ENCODE measurements around the gene CCDC85C.
A peak's percentile ranks its signal among the peaks of the same experiment; 100 is the strongest.

CCDC85C gene

GRCh38 chr14:99576761-99577705 lies 27.0 kb downstream of the CCDC85C start:
- H3K36me3 ChIP-seq (ENCODE audit: insufficient read depth, low read length), result no peaks in the 10 kb centered on the region
- no peak overlapping the region for H3K9ac ChIP-seq (ENCODE audit: insufficient read length)
- no peaks in the 10 kb centered on the region for H3K9me3 ChIP-seq (ENCODE audit: low read depth, low read length)
- TF ChIP-seq POLR2AphosphoS5 (IDR thresholded peaks at IDR 0.05; ENCODE audit: borderline replicate concordance, low read depth, low read length), result no peak
- TF ChIP-seq FOXP2 (optimal IDR thresholded peaks at IDR 0.05; ENCODE audit: control extremely low read depth, extremely low read length, insufficient read depth), result no peak
- no peak for TF ChIP-seq EZH2 (IDR thresholded peaks at IDR 0.05)
- H3K27ac ChIP-seq, result no peak overlapping the region
- no peak for DNase-seq (ENCODE audit: low read depth, low spot score)
- no peak overlapping the region for H3K4me3 ChIP-seq

- TF ChIP-seq POLR2AphosphoS5 (IDR thresholded peaks at IDR 0.05; ENCODE audit: borderline replicate concordance, low read depth, low read length) (no peak), EZH2 (IDR thresholded peaks at IDR 0.05) (no peak), FOXP2 (optimal IDR thresholded peaks at IDR 0.05; ENCODE audit: control extremely low read depth, extremely low read length, insufficient read depth) (no peak)
- DNase-seq (ENCODE audit: low read depth, low spot score), result no peak
- no peaks in the 10 kb centered on the region for H3K36me3 ChIP-seq (ENCODE audit: insufficient read depth, low read length)
- H3K27ac ChIP-seq, result no peak overlapping the region
- no peak overlapping the region for H3K4me3 ChIP-seq
- no peak overlapping the region for H3K9ac ChIP-seq (ENCODE audit: insufficient read length)
- no peaks in the 10 kb centered on the region for H3K9me3 ChIP-seq (ENCODE audit: low read depth, low read length)
These were observed 27.7 kb downstream of the CCDC85C start for GRCh38 chr14:99576304-99576703.

DNA sequence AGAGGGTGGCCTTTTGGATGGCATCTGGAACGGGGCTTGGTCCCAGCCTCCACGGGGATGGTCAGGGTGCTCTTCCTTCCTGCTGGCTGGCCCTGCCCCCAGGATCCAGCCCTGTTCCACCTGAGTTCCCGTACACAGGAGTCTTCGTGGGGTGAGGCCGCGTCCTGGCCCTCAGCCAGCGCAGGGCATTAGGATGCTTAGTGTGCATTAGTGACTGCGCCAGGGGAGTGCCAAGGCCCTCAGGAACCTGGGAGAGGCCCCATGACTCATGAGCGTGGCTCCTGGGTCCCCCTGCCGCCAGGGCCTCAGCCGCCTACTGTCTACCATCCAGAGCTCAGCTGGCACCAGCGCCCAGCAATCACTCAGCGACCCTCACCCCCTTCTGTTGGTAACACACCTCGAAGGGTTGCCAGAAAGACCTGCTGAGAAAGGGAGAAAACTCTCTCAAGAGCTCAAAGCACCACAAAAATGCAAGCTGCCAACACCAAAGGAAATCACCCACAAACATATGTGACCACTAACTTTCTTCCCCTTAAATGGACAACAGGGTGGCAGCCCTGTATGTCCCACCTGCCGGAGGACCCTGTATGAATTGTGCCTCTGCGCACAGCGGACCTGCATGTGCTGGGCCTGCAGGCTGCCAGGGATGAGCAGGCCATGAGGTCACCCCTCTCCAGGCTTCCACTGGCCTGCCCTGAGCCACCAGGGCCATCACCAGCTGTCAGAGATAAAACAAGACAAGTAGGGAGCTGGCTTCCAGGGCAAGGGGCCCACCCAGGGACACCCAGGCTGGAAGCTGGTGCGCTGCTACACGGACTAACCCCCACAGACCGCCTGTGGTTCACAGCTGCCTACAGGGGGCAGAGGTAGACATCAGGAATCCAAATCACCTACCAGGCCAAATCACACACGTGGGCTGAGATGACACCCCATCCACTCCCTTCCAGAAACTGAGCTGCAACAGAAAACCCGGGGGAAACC lies 28.7 kb downstream of the CCDC85C start:
- Histone ChIP-seq H3K4me3 (peak overlapping the region; percentile 51), H3K9me3 (ENCODE audit: low read depth, low read length) (no peaks in the 10 kb centered on the region), H3K36me3 (ENCODE audit: insufficient read depth, low read length) (no peaks in the 10 kb centered on the region), H3K9ac (ENCODE audit: insufficient read length) (no peak overlapping the region), H3K27ac (peak overlapping the region; percentile 75)
- no peak for TF ChIP-seq POLR2AphosphoS5 (IDR thresholded peaks at IDR 0.05; ENCODE audit: borderline replicate concordance, low read depth, low read length)
- TF ChIP-seq FOXP2 (optimal IDR thresholded peaks at IDR 0.05; ENCODE audit: control extremely low read depth, extremely low read length, insufficient read depth), result no peak
- no peak for TF ChIP-seq EZH2 (IDR thresholded peaks at IDR 0.05)
- no peak for DNase-seq (ENCODE audit: low read depth, low spot score)

GRCh38 chr14:99574099-99574880 lies 29.7 kb downstream of the CCDC85C start:
- Histone ChIP-seq H3K9ac (ENCODE audit: insufficient read length) (no peak overlapping the region), H3K9me3 (ENCODE audit: low read depth, low read length) (no peaks in the 10 kb centered on the region), H3K4me3 (peak overlapping the region; percentile 51), H3K27ac (peak overlapping the region; percentile 75), H3K36me3 (ENCODE audit: insufficient read depth, low read length) (no peaks in the 10 kb centered on the region)
- TF ChIP-seq POLR2AphosphoS5 (IDR thresholded peaks at IDR 0.05; ENCODE audit: borderline replicate concordance, low read depth, low read length), result no peak; the same call in 1 of the 2 replicates
- no peak for TF ChIP-seq EZH2 (IDR thresholded peaks at IDR 0.05)
- TF ChIP-seq FOXP2 (optimal IDR thresholded peaks at IDR 0.05; ENCODE audit: control extremely low read depth, extremely low read length, insufficient read depth), result peak; percentile 6
- peak; percentile 55 for DNase-seq (ENCODE audit: low read depth, low spot score)

DNA sequence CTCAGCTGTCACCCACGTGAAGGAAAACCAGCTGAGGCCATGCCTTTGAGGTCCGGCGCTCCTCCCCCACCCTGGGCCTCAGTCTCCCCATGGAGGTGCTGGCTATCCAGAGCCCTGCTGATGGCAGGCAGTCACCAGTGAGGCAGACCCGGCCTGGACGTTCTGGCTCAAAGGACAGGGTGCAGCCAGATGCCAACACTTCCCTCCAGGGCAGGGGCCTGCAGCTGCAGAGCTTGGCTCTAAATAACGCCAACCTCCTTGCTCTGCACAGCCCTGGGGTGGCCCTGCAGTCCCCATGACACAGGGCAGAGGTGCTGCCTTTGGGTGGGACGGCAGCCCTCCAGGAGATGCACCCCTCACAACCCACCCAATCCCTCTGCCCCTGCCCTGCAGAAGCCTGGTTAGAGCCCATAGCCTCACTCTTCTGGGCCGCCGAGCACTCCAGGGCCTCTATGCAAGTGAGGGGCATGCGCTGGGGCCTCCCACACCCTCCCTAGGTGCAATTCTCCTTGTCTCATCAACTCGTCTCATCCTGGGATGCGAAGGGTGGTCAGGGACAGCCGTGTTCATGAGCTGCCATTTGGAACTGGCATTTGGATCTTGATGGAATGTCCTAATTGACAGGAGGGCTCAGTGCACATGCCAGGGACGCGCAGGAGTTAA lies 30.4 kb downstream of the CCDC85C start:
- DNase-seq (ENCODE audit: low read depth, low spot score), result no peak
- Histone ChIP-seq H3K4me3 (no peak overlapping the region; the same call in 1 of the 2 replicates), H3K36me3 (ENCODE audit: insufficient read depth, low read length) (no peaks in the 10 kb centered on the region), H3K9ac (ENCODE audit: insufficient read length) (no peak overlapping the region), H3K9me3 (ENCODE audit: low read depth, low read length) (no peaks in the 10 kb centered on the region), H3K27ac (peak overlapping the region; percentile 75)
- no peak for TF ChIP-seq EZH2 (IDR thresholded peaks at IDR 0.05)
- TF ChIP-seq POLR2AphosphoS5 (IDR thresholded peaks at IDR 0.05; ENCODE audit: borderline replicate concordance, low read depth, low read length), result no peak
- no peak for TF ChIP-seq FOXP2 (optimal IDR thresholded peaks at IDR 0.05; ENCODE audit: control extremely low read depth, extremely low read length, insufficient read depth)

DNA sequence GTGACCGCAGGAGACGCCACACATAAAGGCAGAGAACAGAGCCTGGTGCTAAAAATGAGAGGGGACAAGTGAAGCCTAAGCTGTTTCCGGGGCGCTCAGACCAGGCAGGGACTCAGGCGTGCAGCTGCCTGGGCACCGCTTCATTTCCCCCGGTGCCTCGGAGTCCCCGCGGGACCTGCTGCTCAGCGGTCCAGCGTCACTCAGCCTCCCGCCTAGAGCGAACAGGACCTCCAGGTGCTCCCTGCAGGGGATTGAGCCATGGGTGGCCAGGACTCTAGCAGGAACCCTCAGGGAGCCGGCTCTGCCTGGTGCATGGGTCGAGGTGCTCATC lies 31.0 kb downstream of the CCDC85C start:
- Histone ChIP-seq H3K27ac (peak overlapping the region; percentile 65), H3K36me3 (ENCODE audit: insufficient read depth, low read length) (no peaks in the 10 kb centered on the region), H3K9me3 (ENCODE audit: low read depth, low read length) (no peaks in the 10 kb centered on the region), H3K9ac (ENCODE audit: insufficient read length) (no peak overlapping the region), H3K4me3 (no peak overlapping the region)
- TF ChIP-seq FOXP2 (optimal IDR thresholded peaks at IDR 0.05; ENCODE audit: control extremely low read depth, extremely low read length, insufficient read depth) (no peak), EZH2 (IDR thresholded peaks at IDR 0.05) (no peak), POLR2AphosphoS5 (IDR thresholded peaks at IDR 0.05; ENCODE audit: borderline replicate concordance, low read depth, low read length) (no peak)
- DNase-seq (ENCODE audit: low read depth, low spot score), result no peak

Data from SK-N-MC (cell line).